Stomach (tissue), 4 donors: ENCODE results near the gene NKAIN2.

Experiments used
- POLR2AphosphoS5 ChIP-seq, 3 donors: sonication (generic); formaldehyde crosslinking; IDR thresholded peaks; one replicate each; pipeline ENCODE4 v1.6.1; 2016; ENCODE audit warnings: antibody characterized with exemption in 3 of 3
- TF ChIP-seq, protein P1 (sequence below), 7 experiments: fragments of 450-650 bp in 4 of 7; fragments of 200-600 bp in 3 of 7; sonication (generic) in 3 of 7; IDR thresholded peaks; one replicate each; pipeline ENCODE4 v1.5.1; 2016 to 2019; ENCODE audit warnings: antibody characterized with exemption in 7 of 7, control low read depth in 2 of 7, mild to moderate bottlenecking in 1 of 7

DNA sequence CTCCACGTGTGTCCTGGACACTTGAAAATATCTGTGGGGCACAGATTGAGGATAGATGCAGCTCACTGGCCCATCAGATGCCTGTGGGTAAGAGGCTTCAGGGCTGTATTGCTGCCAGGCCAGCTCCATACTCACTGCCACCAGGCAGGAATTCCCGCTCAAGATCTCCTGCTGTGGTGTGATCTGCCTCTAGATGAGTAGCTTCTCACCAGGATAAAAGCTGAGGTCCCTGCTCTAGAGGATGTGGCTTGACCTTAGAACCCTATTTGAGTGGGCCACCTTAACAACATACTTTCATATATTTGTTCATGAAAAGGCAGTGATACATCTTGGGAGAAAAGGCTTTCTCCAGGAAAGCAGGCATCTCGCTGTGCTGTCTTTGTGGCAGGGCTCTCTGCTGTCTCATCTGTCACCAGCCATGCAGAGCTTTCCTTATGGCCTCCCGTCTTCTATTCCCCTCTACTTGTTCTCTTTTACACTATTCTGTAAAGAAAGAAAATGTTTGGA lies 992.9 kb downstream of the NKAIN2 start:
- TF ChIP-seq POLR2AphosphoS5 (IDR thresholded peaks at IDR 0.05): no peak
- TF ChIP-seq, protein P1, sequence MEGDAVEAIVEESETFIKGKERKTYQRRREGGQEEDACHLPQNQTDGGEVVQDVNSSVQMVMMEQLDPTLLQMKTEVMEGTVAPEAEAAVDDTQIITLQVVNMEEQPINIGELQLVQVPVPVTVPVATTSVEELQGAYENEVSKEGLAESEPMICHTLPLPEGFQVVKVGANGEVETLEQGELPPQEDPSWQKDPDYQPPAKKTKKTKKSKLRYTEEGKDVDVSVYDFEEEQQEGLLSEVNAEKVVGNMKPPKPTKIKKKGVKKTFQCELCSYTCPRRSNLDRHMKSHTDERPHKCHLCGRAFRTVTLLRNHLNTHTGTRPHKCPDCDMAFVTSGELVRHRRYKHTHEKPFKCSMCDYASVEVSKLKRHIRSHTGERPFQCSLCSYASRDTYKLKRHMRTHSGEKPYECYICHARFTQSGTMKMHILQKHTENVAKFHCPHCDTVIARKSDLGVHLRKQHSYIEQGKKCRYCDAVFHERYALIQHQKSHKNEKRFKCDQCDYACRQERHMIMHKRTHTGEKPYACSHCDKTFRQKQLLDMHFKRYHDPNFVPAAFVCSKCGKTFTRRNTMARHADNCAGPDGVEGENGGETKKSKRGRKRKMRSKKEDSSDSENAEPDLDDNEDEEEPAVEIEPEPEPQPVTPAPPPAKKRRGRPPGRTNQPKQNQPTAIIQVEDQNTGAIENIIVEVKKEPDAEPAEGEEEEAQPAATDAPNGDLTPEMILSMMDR (IDR thresholded peaks at IDR 0.05): no peak
